HG02642 (cell line): Measurements from ENCODE around the gene PSMB2.

Experiments used
- ATAC-seq: cut with Tn5 transposase; IDR thresholded peaks from one replicate; pipeline ENCODE4 v1.9.1; 2021; ENCODE audit warnings: mild to moderate bottlenecking; ENCODE audit not compliant: unreplicated experiment, poor library complexity

The PSMB2 gene

GRCh38 chr1:35646043-35646442 lies 4.7 kb upstream of the PSMB2 start:
- no peak for ATAC-seq

- no peak for ATAC-seq
Observed at GRCh38 chr1:35644204-35644603, 2.9 kb upstream of the PSMB2 start.

- ATAC-seq, result no peak
Observed at GRCh38 chr1:35642471-35642955, 1.2 kb upstream of the PSMB2 start.

- ATAC-seq, result peak; percentile 3
Observed at GRCh38 chr1:35640380-35641232, 720 bp downstream of the PSMB2 start.

- no peak for ATAC-seq
Observed at GRCh38 chr1:35637401-35637809, 3.9 kb downstream of the PSMB2 start.

- no peak for ATAC-seq
Observed at GRCh38 chr1:35633547-35633946, 7.8 kb downstream of the PSMB2 start.

GRCh38 chr1:35631396-35631795 lies 9.9 kb downstream of the PSMB2 start:
- no peak for ATAC-seq

GRCh38 chr1:35629051-35629450 lies 12.3 kb downstream of the PSMB2 start:
- no peak for ATAC-seq

- ATAC-seq, result no peak
Observed at GRCh38 chr1:35623832-35624231, 17.5 kb downstream of the PSMB2 start.

- ATAC-seq, result no peak
Observed at GRCh38 chr1:35622510-35623178, 18.7 kb downstream of the PSMB2 start.

GRCh38 chr1:35619237-35620121 lies 21.8 kb downstream of the PSMB2 start:
- ATAC-seq, result no peak

- ATAC-seq, result no peak
Observed at GRCh38 chr1:35615440-35615839, 25.9 kb downstream of the PSMB2 start.

GRCh38 chr1:35611655-35612054 lies 29.7 kb downstream of the PSMB2 start:
- ATAC-seq, result no peak

- ATAC-seq, result no peak
Observed at GRCh38 chr1:35605867-35606182, 35.5 kb downstream of the PSMB2 start.

GRCh38 chr1:35605071-35605866 lies 36.1 kb downstream of the PSMB2 start:
- ATAC-seq, result no peak

- no peak for ATAC-seq
Observed at GRCh38 chr1:35603941-35604340, 37.4 kb downstream of the PSMB2 start.

- no peak for ATAC-seq
Observed at GRCh38 chr1:35603468-35603867, 37.9 kb downstream of the PSMB2 start.

- no peak for ATAC-seq
Observed at GRCh38 chr1:35600593-35600992, 40.7 kb downstream of the PSMB2 start.

GRCh38 chr1:35599411-35599810 lies 41.9 kb downstream of the PSMB2 start:
- ATAC-seq, result no peak

- ATAC-seq, result no peak
Observed at GRCh38 chr1:35598895-35599294, 42.4 kb downstream of the PSMB2 start.
